Measurements from ENCODE around the gene NINL.
"Not testable (repeated sequence)": the region's sequence is repeated elsewhere in the genome, so short reads cannot be mapped to it uniquely, and the experiment has no call there.

NINL gene

DNA sequence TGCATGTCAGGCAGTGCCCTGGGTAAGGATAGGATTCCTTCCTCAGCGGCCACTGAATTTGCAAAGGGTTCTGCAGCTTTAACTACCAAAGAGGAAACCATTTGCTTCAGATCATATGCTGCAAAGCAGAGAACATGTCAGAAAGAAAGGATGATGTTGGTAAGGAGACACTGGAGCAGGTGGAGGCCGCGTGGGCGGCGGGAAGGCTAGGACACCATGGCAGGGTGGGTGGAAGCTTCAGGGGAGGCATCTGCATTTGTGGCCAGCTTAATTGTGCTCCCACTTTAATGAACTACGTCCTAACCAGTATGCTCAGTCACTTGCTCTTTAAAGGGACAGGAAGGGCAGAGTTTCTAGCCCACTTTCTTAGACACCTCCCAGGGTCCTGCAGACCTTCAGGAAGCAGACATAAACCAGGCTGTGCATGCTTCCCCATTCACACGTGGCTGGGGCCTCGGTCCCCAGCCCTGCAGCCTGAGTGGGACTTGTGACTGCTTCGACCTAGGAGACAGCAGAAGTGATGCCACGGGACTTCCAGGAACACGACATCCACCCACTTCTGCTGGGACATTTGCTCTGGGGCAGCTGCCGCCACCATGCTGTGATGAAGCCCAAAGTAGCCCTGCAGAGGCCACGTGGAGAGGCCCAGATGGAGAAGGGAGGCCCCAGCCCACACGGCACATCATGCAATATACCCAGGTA lies 101.7 kb downstream of the NINL start:
- DNase-seq (ENCODE audit: low read depth), result no peak

DNA sequence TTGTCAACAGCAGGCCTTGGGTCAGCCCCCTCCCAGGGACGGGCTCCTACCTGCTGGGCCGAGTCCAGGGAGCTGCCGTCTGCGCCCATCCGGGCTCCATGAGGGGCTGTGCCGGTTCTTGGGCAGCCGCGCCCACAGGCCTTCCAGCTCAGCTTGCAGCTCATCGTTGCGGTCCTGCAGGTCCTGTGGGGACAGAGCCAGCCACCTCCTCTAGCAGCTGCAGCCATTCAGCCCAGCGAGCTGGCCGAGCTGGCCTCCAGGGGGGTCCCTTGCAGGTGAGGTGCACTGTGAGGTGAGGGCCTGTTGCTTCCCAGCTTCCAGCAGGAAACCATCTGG lies 103.4 kb downstream of the NINL start:
- DNase-seq (ENCODE audit: low read depth), result no peak

DNA sequence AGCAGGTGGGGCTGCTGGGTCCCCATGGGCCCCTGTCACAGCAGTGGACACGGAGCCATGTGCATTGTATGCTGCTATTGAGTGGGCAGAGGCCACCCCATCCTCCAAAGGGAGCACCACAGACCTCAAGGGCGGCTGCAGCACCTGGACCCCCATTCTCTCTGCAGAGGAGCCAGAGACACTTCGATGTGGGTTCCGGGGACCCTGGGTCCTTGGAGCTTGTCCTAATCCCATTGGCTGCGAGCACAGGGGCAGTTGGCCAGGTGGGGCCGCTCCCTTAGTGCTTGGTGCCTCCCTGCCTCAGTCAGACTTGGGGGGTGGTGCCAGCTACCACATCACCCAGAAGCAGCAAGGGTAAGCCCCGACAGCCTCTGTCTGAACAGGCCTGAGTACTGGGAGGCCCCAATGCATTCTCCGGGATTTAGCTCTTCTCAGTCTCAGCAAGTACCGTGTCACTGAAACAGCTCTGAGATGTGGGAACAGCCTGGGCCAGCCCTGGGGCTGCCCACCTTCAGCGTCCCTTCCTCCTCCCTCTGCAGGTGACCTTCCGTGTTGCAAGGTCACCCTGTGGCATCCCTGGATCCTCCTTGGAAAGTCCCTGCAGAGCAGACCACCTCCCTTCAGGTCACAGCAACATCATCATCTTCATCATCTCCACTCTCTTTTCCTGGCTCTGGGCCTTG lies 104.0 kb downstream of the NINL start:
- no peak for DNase-seq (ENCODE audit: low read depth)

DNA sequence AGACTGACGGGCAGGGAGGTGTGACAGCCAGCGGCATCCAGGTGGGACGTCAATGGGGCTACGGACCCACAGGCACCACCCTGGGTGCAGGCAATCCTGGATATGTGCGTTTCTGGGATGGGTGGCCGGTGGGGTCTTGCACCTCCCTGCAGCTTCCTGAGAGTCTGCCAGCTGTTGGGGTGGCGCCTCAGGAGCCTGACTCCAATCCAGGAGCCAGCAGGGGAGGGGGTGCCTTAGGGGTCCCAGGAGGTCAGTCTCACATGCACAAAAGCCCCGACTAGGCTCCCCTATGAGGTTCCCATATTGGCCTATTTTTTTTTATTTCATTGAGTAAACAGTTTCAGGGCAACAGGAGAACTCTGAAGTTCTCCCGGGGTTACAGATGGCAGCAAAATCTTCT lies 104.5 kb downstream of the NINL start:
- DNase-seq (ENCODE audit: low read depth), result no peak

DNA sequence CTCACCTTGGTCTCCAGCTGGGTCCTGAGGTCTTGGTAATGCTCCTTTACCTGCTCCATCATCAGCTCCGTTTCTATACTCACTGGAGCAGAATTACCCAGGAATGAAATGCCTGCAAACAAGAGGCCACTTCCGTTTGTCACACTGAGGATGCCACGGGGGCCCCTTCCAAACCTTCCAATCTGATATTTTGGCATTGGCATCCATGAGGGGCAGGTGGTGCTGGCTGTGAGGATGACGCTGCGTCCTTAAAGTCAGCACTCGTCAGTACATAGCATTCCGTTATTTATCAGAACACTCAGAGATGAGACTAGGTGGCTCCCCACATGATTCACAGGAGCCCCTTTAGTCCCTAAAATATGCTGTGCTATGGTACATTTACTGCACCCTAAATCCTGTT lies 105.2 kb downstream of the NINL start:
- DNase-seq (ENCODE audit: low read depth), result no peak

DNA sequence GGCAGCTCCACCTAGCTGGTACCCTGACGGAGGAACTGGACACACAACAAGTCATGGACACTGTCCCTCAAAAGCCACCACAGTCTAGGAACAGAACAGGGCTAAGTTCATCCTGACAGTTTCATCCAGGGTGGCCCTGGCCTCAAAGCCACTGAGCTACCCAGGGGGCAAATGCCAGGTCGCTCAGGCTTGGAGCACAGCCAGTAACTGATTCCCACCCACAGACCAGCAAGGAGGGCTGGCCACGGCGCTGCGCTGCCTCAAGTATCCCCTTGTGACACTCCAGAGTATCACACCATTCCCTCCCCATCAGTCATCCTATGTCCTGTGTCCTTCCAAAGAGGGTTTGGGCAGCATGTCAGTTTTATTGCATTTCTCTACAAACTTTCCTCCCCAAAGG lies 105.7 kb downstream of the NINL start:
- no peak for DNase-seq (ENCODE audit: low read depth)

DNA sequence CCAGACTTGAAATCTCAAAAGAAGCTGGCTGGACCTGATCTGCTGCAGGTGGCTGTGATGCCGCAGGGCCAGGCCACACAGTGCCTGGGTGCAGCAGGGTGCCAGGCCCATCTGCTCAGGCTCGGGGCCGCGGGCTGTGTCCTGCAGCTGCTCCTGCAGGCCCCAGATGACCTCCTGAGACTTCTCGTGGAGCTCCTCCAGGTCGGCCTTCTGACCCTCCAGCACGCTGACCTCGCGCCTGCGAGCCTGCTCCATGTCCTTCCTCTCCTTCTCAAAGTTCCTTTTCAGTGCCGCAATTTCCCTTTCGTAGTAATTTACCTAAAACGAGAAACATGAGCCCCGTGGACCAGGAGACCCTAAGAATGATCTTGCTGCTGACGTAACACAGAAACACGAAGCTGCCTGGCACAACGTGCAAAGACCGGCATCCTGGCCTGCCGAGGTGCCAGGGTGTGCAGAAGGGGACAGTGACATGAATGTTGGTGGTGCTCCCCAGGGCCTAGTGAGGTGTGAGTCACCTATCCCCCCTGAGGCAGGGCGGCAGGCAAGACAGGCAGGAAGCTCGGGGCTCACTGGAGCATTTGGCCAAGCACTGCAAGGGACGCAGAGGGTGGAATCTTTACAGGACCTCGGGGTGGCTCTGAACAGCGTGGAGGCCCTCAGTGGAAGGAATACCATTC lies 106.3 kb downstream of the NINL start:
- no peak for DNase-seq (ENCODE audit: low read depth)

DNA sequence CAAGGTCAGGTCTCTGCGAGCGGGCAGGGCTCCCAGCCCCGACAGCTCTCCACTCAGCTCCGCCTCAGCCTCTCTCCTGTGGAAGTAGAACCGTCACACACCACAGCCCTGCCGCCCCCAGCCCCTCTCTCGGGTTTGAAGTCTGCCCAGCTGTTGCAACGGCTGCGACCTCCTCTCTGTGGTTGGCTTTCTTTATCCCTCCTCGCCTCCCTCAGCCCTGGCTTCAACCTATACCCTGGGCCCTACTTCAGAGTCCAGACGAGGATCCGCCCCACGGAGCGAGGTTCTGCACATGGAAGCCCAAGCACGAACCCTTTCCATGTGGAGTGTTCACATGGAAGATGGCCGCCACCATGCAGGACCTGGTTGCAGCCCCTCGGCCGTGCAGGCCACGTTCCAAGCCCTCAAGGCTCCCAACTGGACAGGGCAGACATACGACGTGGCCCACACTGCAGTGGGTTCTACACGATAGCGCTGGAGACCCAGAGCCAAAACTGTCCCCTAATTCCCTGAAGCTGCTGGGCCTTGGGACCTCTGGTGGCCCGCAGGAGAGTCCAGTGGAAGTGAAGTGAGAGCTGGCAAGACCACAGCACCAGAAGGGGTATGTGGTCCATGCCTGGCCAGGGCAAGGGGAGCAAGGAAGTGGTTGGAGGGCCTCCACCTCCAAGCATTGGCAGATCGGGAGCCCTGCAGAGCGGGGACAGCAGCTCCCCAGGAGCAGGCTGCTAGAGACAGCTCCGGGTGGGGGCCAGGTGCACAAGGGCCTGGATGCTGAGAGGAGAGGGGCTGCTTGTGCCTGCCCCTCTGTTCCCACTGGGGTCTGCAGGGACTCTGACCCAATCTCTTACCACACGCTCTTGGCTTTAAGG lies 108.1 kb downstream of the NINL start:
- DNase-seq (ENCODE audit: low read depth), result no peak

DNA sequence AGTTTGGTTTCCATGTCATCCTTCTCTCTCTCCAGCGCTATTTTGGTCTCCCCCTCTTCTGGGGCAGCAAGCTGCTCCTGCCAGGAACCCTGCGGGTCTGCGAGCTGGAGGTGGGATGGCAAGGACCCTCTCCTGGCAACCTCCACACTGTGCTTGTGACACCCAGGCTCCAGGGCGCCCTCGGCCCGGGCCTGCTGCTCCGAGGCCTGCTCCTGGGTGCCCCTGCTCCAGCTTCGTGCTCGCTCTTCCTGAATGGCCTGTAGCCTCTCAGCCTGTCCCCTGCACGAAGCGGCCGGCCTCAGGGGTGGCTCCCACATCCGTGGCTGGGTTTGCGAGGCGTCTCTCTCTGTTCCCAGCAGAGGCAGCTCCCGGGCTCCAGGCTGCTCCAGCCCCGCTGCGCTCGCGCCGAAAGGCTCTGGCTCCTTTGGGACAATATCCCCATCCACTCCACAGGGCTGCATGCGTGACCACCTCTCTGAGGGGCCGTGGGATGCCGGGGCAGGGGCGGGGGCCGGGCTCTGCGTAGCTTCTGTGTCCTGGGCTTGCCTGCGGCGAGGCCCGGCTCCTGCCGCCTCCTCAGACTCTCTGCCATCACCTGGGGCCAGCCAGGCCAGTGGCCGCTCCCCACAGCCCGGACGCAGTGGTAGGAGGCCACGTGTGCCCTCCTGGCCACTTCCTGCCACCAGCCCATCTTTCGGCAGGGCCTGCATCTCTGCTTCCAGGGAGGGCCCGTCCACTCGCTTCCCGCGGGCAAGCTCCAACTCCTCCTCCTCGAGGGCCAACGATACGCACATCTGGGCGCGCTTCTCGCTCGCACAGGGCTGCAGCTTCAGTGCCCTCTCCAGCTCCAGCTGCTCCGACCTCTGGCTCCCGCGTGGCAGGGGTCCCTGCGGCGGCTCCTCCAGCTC lies 109.0 kb downstream of the NINL start:
- no peak for DNase-seq (ENCODE audit: low read depth)

DNA sequence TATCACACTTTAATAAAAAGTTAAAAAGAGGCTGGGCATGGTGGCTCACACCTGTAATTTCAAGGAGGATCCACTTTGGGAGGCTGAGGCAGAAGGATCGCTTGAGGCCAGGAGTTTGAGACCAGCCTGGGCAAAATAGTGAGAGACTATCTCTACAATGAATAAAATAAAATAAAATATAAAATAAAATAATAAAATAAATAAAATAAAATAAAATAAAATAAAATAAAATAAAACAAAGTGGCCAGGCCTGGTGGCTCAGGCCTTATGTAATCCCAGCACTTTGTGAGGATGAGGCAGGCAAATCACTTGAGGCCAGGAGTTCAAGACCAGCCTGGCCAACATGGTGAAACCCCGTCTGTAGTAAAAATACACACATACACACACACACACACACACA lies 112.0 kb downstream of the NINL start:
- DNase-seq (ENCODE audit: low read depth), result not testable (repeated sequence)

DNA sequence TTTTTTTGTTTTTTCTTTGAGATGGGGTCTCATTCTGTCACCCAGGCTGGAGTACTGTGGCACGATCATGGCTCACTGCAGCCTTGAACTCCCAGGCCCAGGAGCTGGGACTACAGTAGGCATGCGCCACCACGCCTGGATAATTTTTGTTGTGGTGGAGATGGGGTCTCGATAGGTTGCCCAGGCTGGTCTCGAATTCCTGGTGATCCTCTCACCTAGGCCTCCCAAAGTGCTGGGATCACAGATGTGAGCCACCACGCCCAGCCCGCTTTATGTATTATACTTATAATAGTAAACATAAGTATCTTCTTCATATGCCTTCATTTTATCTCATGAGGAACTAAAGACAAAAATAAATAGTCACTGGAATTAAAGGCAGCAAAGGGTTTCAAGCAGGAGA lies 114.3 kb downstream of the NINL start:
- DNase-seq (ENCODE audit: low read depth), result no peak

DNA sequence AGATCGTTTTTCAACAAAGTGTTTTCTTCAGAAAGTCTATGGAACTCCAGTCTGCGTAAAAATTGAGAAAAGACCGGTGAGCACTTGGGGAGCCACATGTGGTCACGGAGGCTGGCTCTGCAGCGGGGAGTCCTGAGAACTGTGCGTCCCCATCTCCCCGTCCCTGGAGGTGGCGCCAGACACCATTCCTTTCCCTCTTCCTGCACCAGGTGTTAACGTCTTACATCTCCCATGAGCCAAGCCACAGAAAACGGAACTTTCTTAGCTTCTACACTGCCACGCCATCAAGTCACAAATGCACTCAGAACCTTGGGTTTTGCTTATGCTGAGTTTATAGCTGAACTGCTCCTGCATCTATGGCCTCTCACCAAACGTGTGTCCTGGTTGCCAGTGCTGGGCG lies 115.3 kb downstream of the NINL start:
- DNase-seq (ENCODE audit: low read depth), result peak; percentile 19

DNA sequence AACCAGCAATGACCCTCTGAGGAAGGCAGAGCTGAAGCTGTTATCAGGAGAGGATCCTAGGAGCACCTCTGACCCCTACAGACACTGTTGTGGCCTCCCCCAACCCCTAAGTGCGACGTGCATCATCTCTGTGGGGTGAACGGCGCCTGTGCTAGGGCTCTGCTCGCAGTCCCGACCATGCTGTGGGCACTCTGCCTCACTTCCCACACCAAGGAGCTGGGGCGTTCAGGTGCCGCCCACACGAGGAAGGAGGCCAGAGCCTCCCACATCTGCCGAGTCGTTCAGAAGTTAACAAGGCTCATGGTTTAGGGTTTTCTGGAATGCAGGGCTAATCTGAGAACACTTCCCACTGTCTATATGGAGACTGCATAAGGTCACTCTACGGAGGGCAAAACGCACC lies 115.8 kb downstream of the NINL start:
- no peak for DNase-seq (ENCODE audit: low read depth)

DNA sequence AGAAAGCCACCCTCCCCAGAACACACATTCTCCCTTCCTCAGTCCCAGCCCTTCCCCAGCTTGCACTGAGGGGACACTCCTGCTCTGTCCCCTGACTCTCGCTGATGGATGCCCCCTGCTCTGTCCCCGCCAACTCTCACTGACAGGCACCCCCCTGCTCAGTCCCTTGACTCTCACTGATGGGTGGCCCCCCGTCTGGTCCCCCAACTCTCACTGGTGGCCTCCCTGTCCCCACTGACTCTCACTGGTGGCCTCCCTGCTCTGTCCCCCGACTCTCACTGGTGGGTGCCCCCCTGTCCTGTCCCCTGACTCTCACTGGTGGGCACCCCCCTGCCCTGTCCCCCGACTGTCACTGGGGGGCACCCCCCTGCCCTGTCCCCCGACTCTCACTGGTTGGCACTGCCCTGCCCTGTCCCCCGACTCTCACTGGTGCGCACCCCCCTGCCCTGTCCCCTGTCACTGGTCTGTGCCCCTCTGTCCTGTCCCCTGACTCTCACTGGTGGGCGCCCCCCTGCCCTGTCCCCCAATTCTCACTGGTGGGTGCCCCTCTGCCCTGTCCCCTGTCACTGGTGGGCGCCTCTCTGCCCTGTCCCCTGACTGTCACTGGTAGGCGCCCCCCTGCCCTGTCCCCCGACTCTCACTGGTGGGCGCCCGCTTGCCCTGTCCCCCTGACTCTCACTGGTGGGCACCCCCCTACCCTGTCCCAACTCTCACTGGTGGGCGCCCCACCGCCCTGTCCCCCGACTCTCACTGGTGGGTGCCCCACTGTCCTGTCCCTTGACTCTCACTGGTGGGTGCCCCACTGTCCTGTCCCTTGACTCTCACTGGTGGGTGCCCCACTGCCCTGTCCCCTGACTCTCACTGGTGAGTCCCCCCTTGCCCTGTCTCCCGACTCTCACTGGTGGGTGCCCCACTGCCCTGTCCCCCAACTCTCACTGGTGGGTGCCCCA lies 116.9 kb downstream of the NINL start:
- DNase-seq (ENCODE audit: low read depth), result no peak

DNA sequence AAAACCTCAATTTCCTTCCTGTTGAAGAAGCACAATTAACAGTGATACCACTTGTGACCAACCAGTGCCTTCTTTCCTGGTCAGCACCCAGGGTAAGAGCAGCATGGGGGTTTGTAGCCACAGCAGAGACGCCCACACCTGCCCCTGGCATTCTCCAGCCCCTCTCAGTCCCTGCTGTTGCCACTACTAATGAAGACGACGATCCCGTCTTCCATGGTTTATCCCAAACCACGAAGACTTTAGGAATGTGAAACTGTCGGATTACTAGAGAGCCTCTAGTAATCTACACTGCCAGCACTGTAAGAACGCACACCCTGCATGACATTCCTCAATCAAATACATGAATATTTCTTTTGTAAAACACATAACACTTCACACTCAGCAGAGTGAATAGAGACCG lies 117.9 kb downstream of the NINL start:
- no peak for DNase-seq (ENCODE audit: low read depth)

DNA sequence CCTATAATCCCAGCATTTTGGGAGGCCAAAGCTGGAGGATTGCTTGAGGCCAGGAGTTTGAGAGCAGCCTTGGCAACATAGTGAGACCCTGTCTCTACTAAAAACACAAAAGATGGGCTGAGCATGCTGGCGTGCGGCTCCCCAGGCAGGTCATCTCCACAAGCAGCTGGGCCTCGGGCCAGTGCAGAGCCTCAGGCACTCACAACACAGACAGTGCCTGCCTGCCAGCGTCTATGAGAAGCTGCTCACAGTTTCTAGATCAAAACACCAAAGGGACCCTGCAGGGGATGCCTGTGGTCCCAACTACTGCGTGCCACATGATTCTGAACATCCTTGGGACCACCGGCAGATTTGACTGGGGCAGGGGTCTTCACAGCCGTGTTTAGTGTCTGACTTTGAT lies 118.5 kb downstream of the NINL start:
- DNase-seq (ENCODE audit: low read depth), result no peak

DNA sequence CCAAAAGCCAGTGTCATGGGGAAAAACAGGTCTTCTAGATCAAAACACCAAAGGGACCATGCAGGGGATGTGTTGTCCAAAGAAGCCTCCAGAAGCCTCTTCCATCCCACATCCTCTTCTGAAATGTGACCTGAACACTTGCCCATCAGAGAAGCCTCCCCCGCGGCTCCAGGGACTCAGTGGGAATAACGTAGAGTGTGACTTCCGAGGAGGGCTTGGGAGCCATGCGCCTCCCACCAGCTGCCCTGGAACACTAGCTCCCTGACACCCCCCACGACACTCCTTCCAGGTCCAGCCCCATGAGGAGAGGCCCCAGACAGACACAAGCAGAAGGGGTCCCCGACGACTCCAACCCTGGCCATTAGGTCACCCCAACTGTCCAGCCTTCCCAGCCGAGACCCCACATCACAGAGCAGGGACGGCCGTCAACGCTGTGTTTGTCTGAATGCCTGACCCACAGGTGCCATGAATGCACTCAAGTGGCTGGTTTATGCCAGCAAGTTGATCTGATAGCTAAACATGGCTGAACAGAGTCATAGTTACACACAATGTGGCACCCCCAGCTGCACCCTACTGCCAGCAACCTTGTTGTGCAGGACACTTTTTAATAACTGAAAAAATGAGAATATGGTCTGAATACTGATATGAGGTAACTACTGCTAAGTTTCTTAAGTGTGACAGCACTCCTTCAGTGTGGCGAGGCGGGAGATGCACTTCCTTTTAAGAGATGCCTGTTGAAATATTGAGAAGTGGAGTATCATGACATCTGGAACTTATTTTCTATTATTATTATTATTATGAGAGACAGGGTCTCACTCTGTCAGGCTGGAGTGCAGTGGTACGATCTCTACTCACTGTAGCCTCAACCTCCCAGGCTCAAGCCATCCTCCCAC lies 119.8 kb downstream of the NINL start:
- no peak for DNase-seq (ENCODE audit: low read depth)

DNA sequence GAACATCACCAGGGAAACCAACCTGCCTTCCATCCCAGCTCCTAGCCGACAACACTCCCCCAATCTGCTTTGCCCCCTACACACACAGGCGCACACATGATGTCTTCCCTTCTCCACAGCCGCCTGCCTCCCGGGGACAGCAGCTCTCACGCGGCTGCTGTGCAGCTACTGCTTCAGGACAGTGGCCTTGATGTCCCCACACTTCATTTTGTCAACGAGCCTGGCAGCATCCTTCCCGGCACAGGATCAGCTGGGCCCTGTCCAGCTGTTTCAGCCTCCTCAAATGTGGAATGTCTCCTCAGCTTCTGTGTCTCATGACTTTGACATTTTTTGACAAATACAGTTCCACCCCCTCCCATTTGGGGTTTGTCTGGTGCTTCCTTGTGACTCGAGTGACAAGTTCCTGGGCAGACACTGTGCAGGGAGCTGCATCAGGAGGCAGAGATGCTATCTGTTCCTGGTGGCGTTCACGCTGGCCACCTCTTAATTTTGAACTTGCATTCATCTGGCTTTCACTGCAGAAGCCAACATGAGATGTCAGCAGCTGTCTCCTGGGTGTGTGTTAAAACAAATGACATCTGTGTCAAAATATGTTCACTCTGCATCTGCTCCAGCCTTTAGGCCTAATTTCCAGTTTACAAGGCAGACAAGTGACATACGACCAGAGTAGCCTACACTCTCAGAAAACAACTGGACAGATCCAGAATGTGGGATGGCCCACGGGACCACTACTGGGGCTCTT lies 120.7 kb downstream of the NINL start:
- DNase-seq (ENCODE audit: low read depth), result no peak

Data from activated T-cell treated with anti-CD3 and anti-CD28 coated beads for 1 hour (primary cell).